K562 (cell line): ENCODE data around the gene FAM53A. TPM values are rescaled to one million over a fixed set of nuclear protein-coding genes. Genes with fewer than 3 reads are reported as not detected.

ENCODE experiments used
- ATAC-seq: fragments of 200-7000 bp; cut with Tn5 transposase; 3 replicates; pipeline ENCODE4 v1.9.1; 2020; ENCODE audit warnings: moderate library complexity
- BruUV-seq: library from RNA; stranded (reverse); fragments of 400-500 nt; replicated peaks from 2 replicates; lab custom pipeline; 2021; lab: Mats Ljungman, UMichigan
- CTCF ChIA-PET: fragments of 300-600 bp; formaldehyde crosslinking; extraction: SDS; loops from one replicate; lab custom pipeline; 2021; ENCODE audit warnings: low intra/inter-chr PET ratio; lab: Yijun Ruan, JAX
- POLR2A ChIA-PET: fragments of 300-600, 350-650 bp; sonication (Branson Sonifier 250); formaldehyde crosslinking; extraction: SDS; loops from one replicate; lab custom pipeline; 2021; ENCODE audit warnings: antibody characterized with exemption, inconsistent platforms; lab: Yijun Ruan, JAX
- DNase-seq, 4 experiments: peaks; one replicate each; pipeline versions ENCODE4 v3.0.0 to v3.0.0-alpha.2; 2011 to 2018; ENCODE audit warnings: low spot score in 3 of 4, mixed read lengths in 3 of 4; ENCODE audit errors: extremely low read depth in 1 of 4
- FAIRE-seq: peaks from 2 replicates; lab custom pipeline; 2011; peaks lifted over from hg19 to GRCh38; lab: Jason Lieb, UNC
- H2AFZ ChIP-seq: 2 replicates; pipeline ENCODE4 v1.6.0; 2011; ENCODE audit warnings: low read depth, low read length, control low read depth, inconsistent platforms
- H3K27ac ChIP-seq: fragments of 200-600 bp; 3 replicates; pipeline ENCODE4 v1.8.0; 2011; ENCODE audit warnings: low read depth, mild to moderate bottlenecking, control low read depth, inconsistent platforms, low read length, moderate library complexity, mixed read lengths; ENCODE audit errors: extremely low read depth
- H3K27me3 ChIP-seq, 2 experiments: fragments of 300-600 bp in 1 of 2; 2 replicates in 1 of 2; 3 replicates in 1 of 2; pipeline versions ENCODE4 v1.6.0 to v1.8.0; 2011; ENCODE audit warnings: inconsistent platforms in 2 of 2, low read length in 2 of 2, mild to moderate bottlenecking in 1 of 2, mixed read lengths in 1 of 2, moderate library complexity in 1 of 2; ENCODE audit not compliant: control insufficient read depth in 2 of 2, insufficient read depth in 2 of 2
- H3K36me3 ChIP-seq: fragments of 300-600 bp; 3 replicates; pipeline ENCODE4 v1.8.0; 2011; ENCODE audit warnings: mild to moderate bottlenecking, low read length, inconsistent platforms; ENCODE audit not compliant: control insufficient read depth, insufficient read depth
- H3K4me1 ChIP-seq, 2 experiments: fragments of 200-600 bp in 1 of 2; replicated peaks in 1 of 2; 2 replicates in 1 of 2; 3 replicates in 1 of 2; pipeline versions ENCODE4 v1.5.1 to v1.8.0; 2011; ENCODE audit warnings: inconsistent platforms in 2 of 2, low read length in 2 of 2, mild to moderate bottlenecking in 1 of 2, mixed read lengths in 1 of 2, moderate library complexity in 1 of 2; ENCODE audit not compliant: control insufficient read depth in 2 of 2, insufficient read depth in 2 of 2
- H3K4me2 ChIP-seq: 2 replicates; pipeline ENCODE4 v1.6.1; 2011; ENCODE audit warnings: low read length, control low read depth, inconsistent platforms, mixed read lengths; ENCODE audit not compliant: insufficient read depth
- H3K4me3 ChIP-seq: fragments of 200-600 bp; sonication (generic), shearing (Covaris generic); 2 replicates; pipeline ENCODE4 v1.5.1; 2016; ENCODE audit warnings: control low read depth, inconsistent platforms
- H3K79me2 ChIP-seq: fragments of 200-600 bp; 3 replicates; pipeline ENCODE4 v1.8.0; 2011; ENCODE audit warnings: low read length, inconsistent platforms; ENCODE audit not compliant: control insufficient read depth, insufficient read depth
- H3K9ac ChIP-seq, 2 experiments: 2 replicates each; pipeline versions ENCODE4 v1.6.0 to v1.6.1; 2011; ENCODE audit warnings: low read depth in 2 of 2, low read length in 2 of 2, control low read depth in 1 of 2, inconsistent platforms in 1 of 2, mild to moderate bottlenecking in 1 of 2, mixed read lengths in 1 of 2; ENCODE audit not compliant: insufficient read depth in 1 of 2
- H3K9me1 ChIP-seq: one replicate; pipeline ENCODE4 v1.6.0; 2011; ENCODE audit warnings: inconsistent platforms, mild to moderate bottlenecking, low read length, moderate library complexity; ENCODE audit not compliant: control insufficient read depth, insufficient read depth
- H3K9me3 ChIP-seq: replicated peaks from 2 replicates; pipeline ENCODE4 v1.5.1; 2011; ENCODE audit warnings: low read depth, low read length, inconsistent platforms; ENCODE audit not compliant: control insufficient read depth, insufficient read depth
- H4K20me1 ChIP-seq: replicated peaks from 2 replicates; pipeline ENCODE4 v1.6.1; 2011; ENCODE audit warnings: low read length, inconsistent platforms, mixed read lengths; ENCODE audit not compliant: control insufficient read depth, insufficient read depth
- DACH1 ChIP-seq: fragments of 450-650 bp; IDR thresholded peaks from 2 replicates; pipeline ENCODE4 v1.6.1; 2018; ENCODE audit not compliant: partially characterized antibody
- ESRRA ChIP-seq: fragments of 450-650 bp; IDR thresholded peaks from 2 replicates; pipeline ENCODE4 v1.6.1; 2014; ENCODE audit warnings: low read depth, mild to moderate bottlenecking, moderate library complexity, borderline replicate concordance
- ETS2 ChIP-seq: IDR thresholded peaks from 2 replicates; pipeline ENCODE4 v1.6.1; 2016; ENCODE audit warnings: borderline replicate concordance, missing genetic modification characterization, mild to moderate bottlenecking, moderate library complexity, missing compliant biosample characterization; ENCODE audit not compliant: poor library complexity, severe bottlenecking
- MAFF ChIP-seq: IDR thresholded peaks from 2 replicates; pipeline ENCODE4 v1.6.1; 2012; ENCODE audit warnings: low read length, improper control_type of control experiment
- MAFK ChIP-seq: IDR thresholded peaks from 2 replicates; pipeline ENCODE4 v1.6.1; 2011; ENCODE audit warnings: low read length, improper control_type of control experiment
- MAZ ChIP-seq, 2 experiments: fragments of 450-650 bp in 1 of 2; sonication (generic) in 1 of 2; formaldehyde crosslinking; IDR thresholded peaks in 1 of 2; conservative IDR thresholded peaks in 1 of 2; 2 replicates each; pipeline versions ENCODE4 v1.4.0 to v1.5.0; 2020; ENCODE audit warnings: mild to moderate bottlenecking in 1 of 2, missing genetic modification reagents in 1 of 2
- NFE2 ChIP-seq: IDR thresholded peaks from 2 replicates; pipeline ENCODE4 v1.6.1; 2014; ENCODE audit warnings: antibody characterized with exemption, low read depth
- NR1H2 ChIP-seq: sonication (generic); formaldehyde crosslinking; IDR thresholded peaks from 2 replicates; pipeline ENCODE4 v1.4.0; 2020; ENCODE audit warnings: mild to moderate bottlenecking, missing genetic modification reagents
- POLR2AphosphoS2 ChIP-seq: IDR thresholded peaks from 2 replicates; pipeline ENCODE4 v1.6.1; 2012; ENCODE audit warnings: low read length, improper control_type of control experiment
- POLR3A ChIP-seq: IDR thresholded peaks from 2 replicates; pipeline ENCODE4 v1.6.1; 2011; ENCODE audit warnings: borderline replicate concordance, mild to moderate bottlenecking, moderate library complexity; ENCODE audit not compliant: insufficient read length, insufficient read depth; ENCODE audit errors: extremely low read depth
- PRMT5 ChIP-seq: sonication (generic); formaldehyde crosslinking; IDR thresholded peaks from 2 replicates; pipeline ENCODE4 v1.5.0; 2020; ENCODE audit warnings: missing genetic modification reagents
- PURB ChIP-seq: sonication (generic); formaldehyde crosslinking; IDR thresholded peaks from 2 replicates; pipeline ENCODE4 v1.9.0; 2021; ENCODE audit warnings: low read depth, mild to moderate bottlenecking, missing genetic modification reagents
- YY1 ChIP-seq, 3 experiments: IDR thresholded peaks; 2 replicates each; pipeline ENCODE4 v1.6.1; 2011; ENCODE audit warnings: low read length in 2 of 3, mild to moderate bottlenecking in 2 of 3, moderate library complexity in 2 of 3, borderline replicate concordance in 1 of 3, control low read depth in 1 of 3, low read depth in 1 of 3; ENCODE audit not compliant: insufficient read depth in 3 of 3, insufficient replicate concordance in 2 of 3, control insufficient read depth in 1 of 3, insufficient read length in 1 of 3; ENCODE audit errors: extremely low read depth in 1 of 3
- ZFPM2 ChIP-seq: fragments of 250-450 bp; sonication (Bioruptor Pico); IDR thresholded peaks from 2 replicates; pipeline ENCODE4 v1.5.1; 2022; ENCODE audit warnings: mild to moderate bottlenecking
- ZNF764 ChIP-seq: fragments of 250-450 bp; sonication (Bioruptor Pico); IDR thresholded peaks from 2 replicates; pipeline ENCODE4 v1.4.0; 2020; ENCODE audit warnings: low read depth, mild to moderate bottlenecking, moderate library complexity
- WGBS: fragments of 100-300 bp; shearing (Covaris generic); methylation state at CpG from one replicate; pipeline ENCODE4 v1.1.6; 2016; ENCODE audit warnings: low coverage, mixed read lengths; ENCODE audit not compliant: insufficient coverage; ENCODE audit errors: missing lambda C conversion rate; 5-methylcytosine and 5-hydroxymethylcytosine counted together
- in situ Hi-C: fragments of 300-500 bp; cut with MboI; formaldehyde crosslinking; loops from 4 replicates; pipeline ENCODE4 v1.15.0; 2018; ENCODE audit warnings: inconsistent platforms, mixed read lengths
- intact Hi-C: fragments of 100-400 bp; cut with micrococcal nuclease; formaldehyde crosslinking; loops from 2 replicates; pipeline ENCODE4 v1.14.2; 2022
- polyA plus RNA-seq, 8 experiments: library from polyadenylated mRNA; depleted of rRNA in 4 of 8; stranded (reverse) in 5 of 8; unstranded in 3 of 8; fragments of >200 nt; fragmentation: Nextera tagmentation in 2 of 8; fragmentation: Illumina TruSeq in 1 of 8; extraction: Ambion mirVana in 2 of 8; extraction: Trizol in 1 of 8; gene quantifications; 2 replicates each; pipeline versions ENCODE4 v1.2.1 to v1.2.3, GENCODE V29; 2011 to 2014; ENCODE audit warnings: inconsistent platforms in 1 of 8, missing spikeins in 1 of 8
- total RNA-seq, 7 experiments: library from RNA; depleted of rRNA in 6 of 7; stranded (reverse); fragments of >200 nt in 6 of 7; fragmentation: Illumina TruSeq in 2 of 7; extraction: Trizol in 2 of 7; gene quantifications; 2 replicates each; pipeline versions ENCODE4 v1.2.1 to v1.2.3, GENCODE V29; 2011 to 2021; ENCODE audit warnings: low replicate concordance in 1 of 7
- TF ChIP-seq, protein P1 (sequence below): sonication (generic); formaldehyde crosslinking; IDR thresholded peaks from 2 replicates; pipeline ENCODE4 v1.8.0; 2022; ENCODE audit warnings: mild to moderate bottlenecking, missing genetic modification reagents
- TF ChIP-seq, protein P2 (sequence below), 2 experiments: fragments of 150-350 bp in 1 of 2; IDR thresholded peaks; 2 replicates each; pipeline ENCODE4 v1.6.1; 2012 to 2016; ENCODE audit warnings: low read depth in 2 of 2, low read length in 2 of 2, mild to moderate bottlenecking in 1 of 2, moderate library complexity in 1 of 2

The FAM53A gene
- total and polyA plus RNA-seq, 9 of the 15 experiments (the other 6 are each of a cell fraction or from before 2014, with no cell fraction given) = 0.53 to 2.7 (median 1.4) TPM; not detected in 2

DNA sequence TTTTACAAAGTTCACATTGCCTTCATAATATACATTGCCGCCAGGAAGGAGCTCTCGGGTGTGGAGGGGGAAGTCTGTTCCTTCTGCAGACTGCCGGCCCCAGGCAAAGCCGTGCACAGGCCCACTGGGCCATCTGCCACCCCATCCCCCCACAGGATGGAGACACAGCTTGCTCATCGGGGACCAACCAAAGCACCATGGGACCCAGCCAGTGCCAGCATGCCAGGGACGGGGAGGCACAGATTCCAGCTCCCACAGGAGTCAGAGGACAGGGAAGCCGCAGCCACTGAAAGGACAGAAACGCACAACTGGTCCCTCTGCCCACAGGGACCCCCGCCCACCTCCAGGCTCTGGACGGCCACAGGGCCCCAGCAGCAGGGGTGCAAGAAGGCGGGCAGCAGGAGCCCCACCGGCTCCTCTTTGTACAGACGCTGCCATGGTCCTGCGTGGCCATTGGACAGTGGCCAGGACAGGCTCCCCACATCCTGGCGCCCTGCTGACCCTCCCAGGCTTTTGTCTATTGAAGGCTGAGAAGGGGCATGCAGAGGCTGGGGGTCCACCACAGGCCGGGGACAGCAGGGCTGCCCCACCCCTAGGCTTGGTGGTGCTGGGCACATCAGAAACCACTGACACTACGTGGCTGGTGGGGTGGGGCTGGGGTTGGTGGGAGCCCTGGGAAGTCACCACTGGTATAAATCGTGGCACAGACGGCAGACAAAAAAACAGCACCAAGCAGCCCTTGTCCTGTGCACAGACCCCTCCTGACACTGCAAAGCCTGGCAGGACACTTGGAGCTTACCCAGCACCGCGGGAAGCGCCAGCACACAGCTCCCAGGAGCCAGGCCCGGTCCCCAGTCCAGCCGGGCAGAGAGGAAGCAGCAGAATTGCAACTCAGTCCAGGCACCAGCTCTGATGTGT lies 89.0 kb downstream of the FAM53A start:
- ATAC-seq (no peak), FAIRE-seq (no peak), DNase-seq (no peak)
- no peak overlapping the region for H3K4me3 ChIP-seq
- WGBS = 37% methylated on average over 18 of the region's 24 CpGs
- peaks cover 7% of the 10 kb centered on the region for H3K9me3 ChIP-seq
- H3K79me2 ChIP-seq = no peaks in the 10 kb centered on the region
- no peak overlapping the region for H3K9ac ChIP-seq
- peaks cover 11 to 30% of the 10 kb centered on the region in 2 experiments; a peak in 4 of 5 replicates for H3K27me3 ChIP-seq
- POLR2A ChIA-PET = interaction anchor here (0.5 to 4.0 kb wide), 2 partner anchors 13 to 24 kb away, joined by 3 to 15 read pairs; no protein-coding TSS in a partner anchor
- CTCF ChIA-PET = no interaction called here
- no TSS peak for BruUV-seq
- H3K9me1 ChIP-seq = no peaks in the 10 kb centered on the region
- intact Hi-C loops = no loop called here
- H3K36me3 ChIP-seq = no peaks in the 10 kb centered on the region
- H3K4me2 ChIP-seq = no peak overlapping the region
- no peak overlapping the region for H2AFZ ChIP-seq
- peaks cover 11 to 71% of the 10 kb centered on the region in 2 experiments for H3K4me1 ChIP-seq
- in situ Hi-C loops = no loop called here
- no peaks in the 10 kb centered on the region for H4K20me1 ChIP-seq
- H3K27ac ChIP-seq = no peak overlapping the region
- TF ChIP-seq MAFK (no peak), MAFF (no peak), POLR2AphosphoS2 (no peak), ETS2 (tag) (no peak), ZFPM2 (CRISPR knock-in tag) (no peak), POLR3A (no peak), PRMT5 (CRISPR knock-in tag) (no peak), ESRRA (no peak), ZNF764 (CRISPR knock-in tag) (no peak), PURB (CRISPR knock-in tag) (no peak), YY1 (IDR thresholded peaks at IDR 0.05; ENCODE audit: borderline replicate concordance in 1 of 3, control insufficient read depth in 1 of 3, extremely low read depth in 1 of 3, insufficient read depth in 3 of 3, insufficient read length in 1 of 3, insufficient replicate concordance in 2 of 3, low read depth in 1 of 3, low read length in 2 of 3) (no peak), NFE2 (no peak), DACH1 (no peak), MAZ (CRISPR knock-in tag; conservative IDR thresholded peaks at IDR 0.05 in 1 of 2, IDR thresholded peaks at IDR 0.05 in 1 of 2) (no peak), NR1H2 (CRISPR knock-in tag) (no peak)
- TF ChIP-seq, protein P1, sequence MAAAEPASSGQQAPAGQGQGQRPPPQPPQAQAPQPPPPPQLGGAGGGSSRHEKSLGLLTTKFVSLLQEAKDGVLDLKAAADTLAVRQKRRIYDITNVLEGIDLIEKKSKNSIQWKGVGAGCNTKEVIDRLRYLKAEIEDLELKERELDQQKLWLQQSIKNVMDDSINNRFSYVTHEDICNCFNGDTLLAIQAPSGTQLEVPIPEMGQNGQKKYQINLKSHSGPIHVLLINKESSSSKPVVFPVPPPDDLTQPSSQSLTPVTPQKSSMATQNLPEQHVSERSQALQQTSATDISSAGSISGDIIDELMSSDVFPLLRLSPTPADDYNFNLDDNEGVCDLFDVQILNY (CRISPR knock-in tag) = no peak
- TF ChIP-seq, protein P2, sequence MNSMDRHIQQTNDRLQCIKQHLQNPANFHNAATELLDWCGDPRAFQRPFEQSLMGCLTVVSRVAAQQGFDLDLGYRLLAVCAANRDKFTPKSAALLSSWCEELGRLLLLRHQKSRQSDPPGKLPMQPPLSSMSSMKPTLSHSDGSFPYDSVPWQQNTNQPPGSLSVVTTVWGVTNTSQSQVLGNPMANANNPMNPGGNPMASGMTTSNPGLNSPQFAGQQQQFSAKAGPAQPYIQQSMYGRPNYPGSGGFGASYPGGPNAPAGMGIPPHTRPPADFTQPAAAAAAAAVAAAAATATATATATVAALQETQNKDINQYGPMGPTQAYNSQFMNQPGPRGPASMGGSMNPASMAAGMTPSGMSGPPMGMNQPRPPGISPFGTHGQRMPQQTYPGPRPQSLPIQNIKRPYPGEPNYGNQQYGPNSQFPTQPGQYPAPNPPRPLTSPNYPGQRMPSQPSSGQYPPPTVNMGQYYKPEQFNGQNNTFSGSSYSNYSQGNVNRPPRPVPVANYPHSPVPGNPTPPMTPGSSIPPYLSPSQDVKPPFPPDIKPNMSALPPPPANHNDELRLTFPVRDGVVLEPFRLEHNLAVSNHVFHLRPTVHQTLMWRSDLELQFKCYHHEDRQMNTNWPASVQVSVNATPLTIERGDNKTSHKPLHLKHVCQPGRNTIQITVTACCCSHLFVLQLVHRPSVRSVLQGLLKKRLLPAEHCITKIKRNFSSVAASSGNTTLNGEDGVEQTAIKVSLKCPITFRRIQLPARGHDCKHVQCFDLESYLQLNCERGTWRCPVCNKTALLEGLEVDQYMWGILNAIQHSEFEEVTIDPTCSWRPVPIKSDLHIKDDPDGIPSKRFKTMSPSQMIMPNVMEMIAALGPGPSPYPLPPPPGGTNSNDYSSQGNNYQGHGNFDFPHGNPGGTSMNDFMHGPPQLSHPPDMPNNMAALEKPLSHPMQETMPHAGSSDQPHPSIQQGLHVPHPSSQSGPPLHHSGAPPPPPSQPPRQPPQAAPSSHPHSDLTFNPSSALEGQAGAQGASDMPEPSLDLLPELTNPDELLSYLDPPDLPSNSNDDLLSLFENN (IDR thresholded peaks at IDR 0.05; ENCODE audit: low read depth in 2 of 2, low read length in 2 of 2) = no peak
